Lung (tissue), 12 donors: ENCODE results near the gene RPUSD3. TPM values are rescaled to one million over a fixed set of nuclear protein-coding genes. Genes with fewer than 3 reads are reported as not detected.
"Not testable (repeated sequence)": the region's sequence is repeated elsewhere in the genome, so short reads cannot be mapped to it uniquely, and the experiment has no call there.

ENCODE experiments used
- ATAC-seq: fragments of 200-7000 bp; cut with Tn5 transposase; one replicate; pipeline ENCODE4 v1.9.1; 2020; ENCODE audit warnings: moderate number of reproducible peaks; ENCODE audit not compliant: insufficient read depth, low FRiP score
- DNase-seq, 3 donors: peaks; one replicate each; pipeline ENCODE4 v3.0.0-alpha.2; 2013 to 2017
- H3K27ac ChIP-seq, 2 donors: one replicate each; pipeline ENCODE4 v1.5.1; 2013; ENCODE audit warnings: mild to moderate bottlenecking in 2 of 2, moderate library complexity in 2 of 2, control low read depth in 1 of 2, inconsistent platforms in 1 of 2, low read depth in 1 of 2, low read length in 1 of 2
- H3K27me3 ChIP-seq, 3 donors: one replicate each; pipeline ENCODE4 v1.5.1; 2013; ENCODE audit warnings: low read length in 2 of 3; ENCODE audit not compliant: control insufficient read depth in 3 of 3, insufficient read depth in 3 of 3
- H3K36me3 ChIP-seq, 4 donors: one replicate each; pipeline ENCODE4 v1.5.1; 2013; ENCODE audit warnings: low read length in 4 of 4, mild to moderate bottlenecking in 1 of 4, moderate library complexity in 1 of 4; ENCODE audit not compliant: control insufficient read depth in 4 of 4, insufficient read depth in 4 of 4
- H3K4me1 ChIP-seq, 5 donors: one replicate each; pipeline ENCODE4 v1.5.1; 2013; ENCODE audit warnings: low read length in 5 of 5, mild to moderate bottlenecking in 2 of 5, moderate library complexity in 1 of 5; ENCODE audit not compliant: control insufficient read depth in 5 of 5, insufficient read depth in 5 of 5
- H3K4me3 ChIP-seq: one replicate; pipeline ENCODE4 v1.5.1; 2013; ENCODE audit warnings: mild to moderate bottlenecking, control low read depth, moderate library complexity
- H3K9ac ChIP-seq, 2 donors: one replicate each; pipeline ENCODE4 v1.5.1; 2013; ENCODE audit warnings: low read length in 2 of 2, control low read depth in 1 of 2; ENCODE audit not compliant: insufficient read depth in 1 of 2
- H3K9me3 ChIP-seq, 4 donors: one replicate each; pipeline ENCODE4 v1.5.1; 2013; ENCODE audit warnings: low read length in 3 of 4, mild to moderate bottlenecking in 1 of 4, moderate library complexity in 1 of 4; ENCODE audit not compliant: control insufficient read depth in 4 of 4, insufficient read depth in 3 of 4
- WGBS, 2 donors: extraction: QIAGEN DNeasy Blood & Tissue Kit; methylation state at CpG; one replicate each; pipeline ENCODE4 v1.1.7; 2013; 5-methylcytosine and 5-hydroxymethylcytosine counted together
- polyA plus RNA-seq, 2 donors: library from polyadenylated mRNA; stranded (reverse); fragments of 200-250 nt; gene quantifications; one replicate each; pipeline ENCODE4 v1.2.1, GENCODE V29; 2013
- total RNA-seq, 2 donors: library from RNA; depleted of rRNA in 1 of 2; stranded (reverse); fragments of >200 nt in 1 of 2; gene quantifications; one replicate each; pipeline ENCODE4 v1.2.1, GENCODE V29; 2014 to 2021
- TF ChIP-seq, protein P1 (sequence below): IDR thresholded peaks from 2 replicates; pipeline ENCODE4 v1.5.1; 2012; ENCODE audit warnings: mild to moderate bottlenecking; ENCODE audit errors: control extremely low read depth, extremely low read depth
- donor health status: control.
- donor health status: control.
- donor health status: Bipolar disorder and iron deficiency.
- donor health status: healthy.
- donor health status: DM: yes; HTN: yes; CAD: no.

RPUSD3 gene
- total and polyA plus RNA-seq, 4 donors: 16.3 to 34.9 (median 26.3) TPM

DNA sequence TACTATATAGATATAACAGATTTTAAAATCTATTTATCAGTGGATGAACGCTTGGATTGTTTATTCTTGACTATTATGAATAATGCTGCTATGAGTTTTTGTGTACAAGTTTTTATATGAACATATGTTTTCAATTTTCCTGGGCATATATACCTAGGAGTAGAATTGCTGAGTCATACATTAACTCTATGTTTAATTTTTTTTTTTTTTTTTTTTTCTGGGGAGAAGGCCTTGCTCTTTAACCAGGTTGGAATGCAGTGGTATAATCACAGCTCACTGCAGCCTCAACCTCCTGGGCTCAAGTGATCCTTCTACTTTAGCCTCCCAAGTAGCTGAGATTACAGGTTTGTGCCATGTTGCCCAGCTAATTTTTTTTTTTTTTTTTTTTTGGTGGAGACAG lies 27.2 kb upstream of the RPUSD3 start:
- WGBS, 2 donors: 49 to 94% methylated on average over 1 of the region's 1 CpG
- DNase-seq (no peak), ATAC-seq (no peak)
- H3K9me3 ChIP-seq: no peaks in the 10 kb centered on the region
- H3K27me3 ChIP-seq: no peaks in the 10 kb centered on the region
- no peak overlapping the region for H3K4me3 ChIP-seq
- TF ChIP-seq, protein P1, sequence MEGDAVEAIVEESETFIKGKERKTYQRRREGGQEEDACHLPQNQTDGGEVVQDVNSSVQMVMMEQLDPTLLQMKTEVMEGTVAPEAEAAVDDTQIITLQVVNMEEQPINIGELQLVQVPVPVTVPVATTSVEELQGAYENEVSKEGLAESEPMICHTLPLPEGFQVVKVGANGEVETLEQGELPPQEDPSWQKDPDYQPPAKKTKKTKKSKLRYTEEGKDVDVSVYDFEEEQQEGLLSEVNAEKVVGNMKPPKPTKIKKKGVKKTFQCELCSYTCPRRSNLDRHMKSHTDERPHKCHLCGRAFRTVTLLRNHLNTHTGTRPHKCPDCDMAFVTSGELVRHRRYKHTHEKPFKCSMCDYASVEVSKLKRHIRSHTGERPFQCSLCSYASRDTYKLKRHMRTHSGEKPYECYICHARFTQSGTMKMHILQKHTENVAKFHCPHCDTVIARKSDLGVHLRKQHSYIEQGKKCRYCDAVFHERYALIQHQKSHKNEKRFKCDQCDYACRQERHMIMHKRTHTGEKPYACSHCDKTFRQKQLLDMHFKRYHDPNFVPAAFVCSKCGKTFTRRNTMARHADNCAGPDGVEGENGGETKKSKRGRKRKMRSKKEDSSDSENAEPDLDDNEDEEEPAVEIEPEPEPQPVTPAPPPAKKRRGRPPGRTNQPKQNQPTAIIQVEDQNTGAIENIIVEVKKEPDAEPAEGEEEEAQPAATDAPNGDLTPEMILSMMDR: no peak
- H3K27ac ChIP-seq: no peak overlapping the region
- H3K4me1 ChIP-seq: no peaks in the 10 kb centered on the region
- no peaks in the 10 kb centered on the region for H3K36me3 ChIP-seq
- H3K9ac ChIP-seq: no peak overlapping the region

- TF ChIP-seq, protein P1: no peak
- H3K4me1 ChIP-seq: peaks cover 0 to 5% (median 0%) of the 10 kb centered on the region in 5 donors
- H3K9me3 ChIP-seq: no peaks in the 10 kb centered on the region
- 76 to 82% methylated on average over 5 of the region's 5 CpGs for WGBS, 2 donors
- no peak overlapping the region for H3K27ac ChIP-seq
- DNase-seq (no peak), ATAC-seq (no peak)
- no peaks in the 10 kb centered on the region for H3K36me3 ChIP-seq
- no peaks in the 10 kb centered on the region for H3K27me3 ChIP-seq
- H3K9ac ChIP-seq: no peak overlapping the region
- no peak overlapping the region for H3K4me3 ChIP-seq
Measured at GRCh38 chr3:9869955-9870354, 26.1 kb upstream of the RPUSD3 start.

- Histone ChIP-seq H3K9me3 (no peaks in the 10 kb centered on the region), H3K27ac (no peak overlapping the region), H3K4me3 (no peak overlapping the region), H3K4me1 (peaks cover 0 to 28% (median 6%) of the 10 kb centered on the region in 5 donors), H3K27me3 (no peaks in the 10 kb centered on the region), H3K9ac (no peak overlapping the region), H3K36me3 (no peaks in the 10 kb centered on the region)
- TF ChIP-seq, protein P1: no peak
- no peak for DNase-seq
- no peak for ATAC-seq
- 85 to 90% methylated on average over 12 of the region's 12 CpGs for WGBS, 2 donors
Measured at GRCh38 chr3:9867106-9867505, 23.3 kb upstream of the RPUSD3 start.

- Histone ChIP-seq H3K9me3 (no peaks in the 10 kb centered on the region), H3K4me1 (peaks cover 0 to 29% (median 6%) of the 10 kb centered on the region in 5 donors), H3K27me3 (no peaks in the 10 kb centered on the region), H3K36me3 (no peaks in the 10 kb centered on the region), H3K4me3 (no peak overlapping the region), H3K27ac (no peak overlapping the region), H3K9ac (no peak overlapping the region)
- no peak for DNase-seq
- no peak for ATAC-seq
- WGBS, 2 donors: 76 to 93% methylated on average over 8 of the region's 8 CpGs
- TF ChIP-seq, protein P1: no peak
Measured at GRCh38 chr3:9866639-9867038, 22.8 kb upstream of the RPUSD3 start.

DNA sequence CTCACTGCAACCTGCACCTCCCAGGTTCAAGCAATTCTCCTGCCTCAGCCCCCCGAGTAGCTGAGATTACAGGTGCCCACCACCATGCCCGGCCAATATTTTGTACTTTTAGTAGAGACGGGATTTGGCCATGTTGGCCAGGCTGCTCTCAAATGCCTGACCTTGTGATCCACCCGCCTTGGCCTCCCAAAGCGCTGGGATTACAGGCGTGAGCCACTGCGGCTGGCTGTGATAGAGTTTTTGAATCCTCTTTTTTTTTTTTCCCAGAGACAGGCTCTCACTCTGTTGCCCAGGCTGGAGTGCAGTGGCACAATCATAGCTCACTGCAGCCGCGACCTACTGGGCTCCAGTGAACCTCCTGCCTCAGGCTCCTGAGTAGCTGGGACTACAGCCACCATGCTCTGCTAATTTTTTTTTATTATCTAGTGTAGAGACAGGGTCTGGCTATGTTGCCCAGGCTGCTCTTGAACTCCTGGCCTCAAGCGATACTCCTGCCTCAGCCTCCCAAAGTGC lies 21.4 kb upstream of the RPUSD3 start:
- H3K4me1 ChIP-seq: peaks cover 0 to 29% (median 6%) of the 10 kb centered on the region in 5 donors
- 83 to 91% methylated on average over 10 of the region's 10 CpGs for WGBS, 2 donors
- not testable (repeated sequence) for H3K36me3 ChIP-seq, H3K27me3 ChIP-seq, ATAC-seq, H3K9me3 ChIP-seq, H3K27ac ChIP-seq, DNase-seq, H3K4me3 ChIP-seq, H3K9ac ChIP-seq
